ENCODE data around the gene TRAPPC3.
"Not testable (repeated sequence)": the region's sequence is repeated elsewhere in the genome, so short reads cannot be mapped to it uniquely, and the experiment has no call there.

The TRAPPC3 gene

DNA sequence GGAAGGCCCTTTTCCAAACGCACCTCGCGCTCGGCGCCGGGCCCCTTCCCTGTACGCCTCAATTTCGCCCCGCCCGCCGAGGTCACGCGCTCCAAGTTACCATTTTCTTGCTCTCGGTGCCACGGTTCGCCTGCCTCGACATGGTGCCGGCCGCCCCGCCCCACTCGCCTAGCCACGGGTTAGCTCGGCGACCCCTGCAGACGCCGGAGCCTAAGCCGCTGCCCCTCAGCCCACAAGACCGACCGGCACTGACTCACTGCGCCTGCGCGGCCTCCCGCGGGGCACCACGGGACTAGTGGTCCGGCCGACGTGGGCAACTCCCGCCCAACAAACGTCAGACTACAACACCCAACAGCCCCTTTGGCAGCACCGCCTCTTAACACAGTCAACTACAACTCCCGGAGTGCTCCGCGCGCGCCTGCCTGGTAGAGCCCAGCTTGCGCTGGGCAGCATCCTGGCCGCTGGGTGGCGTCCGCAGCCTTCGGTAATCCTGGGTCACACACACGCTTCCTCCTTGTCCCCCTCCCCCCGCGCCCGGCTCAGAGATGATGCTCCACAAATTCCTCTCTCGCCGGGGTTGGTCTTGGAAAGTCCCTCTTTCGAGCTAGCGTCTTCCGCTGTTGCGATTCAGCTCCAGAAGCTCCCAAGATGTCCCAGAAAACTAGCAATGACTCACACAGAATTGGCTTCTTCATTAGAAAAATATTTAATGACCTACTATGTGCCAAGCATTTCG lies at the start of gene TRAPPC3:
Gene TRAPPC3 (minus strand): TSS at position 250 of the 736 bp plus-strand sequence. CDS start 108 bp downstream, at position 142.
- peak; percentile 99 for DNase-seq (ENCODE audit: low spot score)

DNA sequence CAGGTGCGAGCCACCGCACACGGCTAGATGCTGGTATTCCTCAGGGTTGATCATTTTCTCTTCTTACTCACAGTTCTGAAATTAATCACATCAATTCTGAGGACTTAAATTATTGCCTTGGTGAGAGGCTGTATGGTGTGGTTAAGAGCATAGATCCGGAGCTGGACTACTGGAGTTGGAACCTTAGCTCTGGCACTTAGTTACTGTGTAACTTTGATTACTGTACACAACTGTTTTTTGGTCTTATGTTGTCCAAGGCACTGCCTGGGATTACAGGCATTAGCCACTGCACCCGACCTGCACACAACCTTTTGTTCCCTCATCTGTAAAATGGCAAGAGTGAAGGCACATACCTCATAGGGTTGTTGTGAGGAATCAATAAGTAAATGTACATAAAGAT lies 49.4 kb upstream of the TRAPPC3 start:
- no peak for DNase-seq (ENCODE audit: low spot score)

- DNase-seq (ENCODE audit: low spot score): not testable (repeated sequence)
These were observed 47.5 kb upstream of the TRAPPC3 start for GRCh38 chr1:36196805-36197204.

DNA sequence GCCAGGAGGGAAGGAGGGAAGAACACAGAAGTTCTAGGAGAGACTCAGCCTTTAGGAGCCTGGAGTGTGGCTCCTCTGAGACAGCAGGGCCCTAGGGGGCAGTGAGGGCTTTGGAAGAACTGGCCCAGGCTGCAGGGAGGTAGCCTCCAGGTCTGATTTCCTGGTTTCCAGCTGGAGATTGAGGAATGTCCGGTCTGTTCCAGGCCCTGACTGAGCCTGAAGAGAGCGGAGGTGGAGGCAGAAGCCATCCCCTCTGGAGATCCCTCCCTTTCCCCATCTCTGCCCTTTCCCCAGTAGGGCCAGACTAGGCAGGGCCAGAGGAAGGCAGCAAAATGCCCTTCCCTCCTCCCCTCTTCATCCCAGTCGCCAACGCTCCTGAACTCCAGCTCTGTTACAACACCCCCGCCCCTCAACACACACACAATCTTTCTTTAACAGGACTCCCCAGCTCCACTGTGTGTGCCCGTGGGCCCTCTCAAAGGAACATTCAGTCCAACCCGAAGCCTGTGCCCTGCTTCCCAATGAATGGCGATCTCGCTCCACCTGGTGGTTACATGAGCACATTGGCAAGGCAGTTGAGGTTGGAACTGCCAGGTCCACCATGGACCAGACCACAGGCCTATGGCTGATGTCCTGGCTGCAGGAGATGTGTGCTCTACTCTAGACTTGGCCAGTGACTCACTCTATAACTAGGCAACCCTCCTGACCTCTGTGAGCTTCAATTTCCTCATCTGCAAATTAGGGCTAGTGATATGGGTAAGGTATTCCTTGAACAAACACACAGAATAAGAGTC lies 38.7 kb upstream of the TRAPPC3 start:
- peak; percentile 85 for DNase-seq (ENCODE audit: low spot score)

DNA sequence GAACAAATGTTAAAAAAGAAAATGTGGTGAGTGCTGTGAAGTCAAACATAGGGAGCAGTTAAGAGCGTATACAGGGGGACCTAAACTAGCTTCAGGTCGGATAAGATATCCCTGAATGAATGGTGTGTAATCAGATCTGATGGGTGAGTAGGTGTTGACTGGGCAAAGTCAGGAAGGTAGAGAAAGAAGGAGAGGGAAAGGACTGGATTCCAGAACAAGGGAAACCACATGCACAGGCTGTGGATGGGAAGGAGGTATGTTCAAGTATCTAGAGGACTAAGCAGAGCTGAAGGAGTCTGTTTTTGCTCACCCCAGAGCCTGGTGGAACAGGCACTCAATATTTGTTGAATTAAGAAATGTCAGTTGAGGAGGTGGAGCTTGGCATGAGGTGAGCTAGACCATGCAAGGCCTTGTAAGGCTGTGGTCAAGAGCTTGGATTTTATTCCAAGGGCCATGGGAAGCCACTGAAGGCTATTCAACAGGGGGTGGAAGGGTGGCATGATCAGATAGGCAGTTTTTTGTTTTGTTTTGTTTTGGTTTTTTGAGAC lies 34.1 kb upstream of the TRAPPC3 start:
- DNase-seq (ENCODE audit: low spot score): no peak

- DNase-seq (ENCODE audit: low spot score): no peak
These were observed 33.4 kb upstream of the TRAPPC3 start for GRCh38 chr1:36182734-36183133.

- no peak for DNase-seq (ENCODE audit: low spot score)
These were observed 29.9 kb upstream of the TRAPPC3 start for GRCh38 chr1:36179220-36179600.

- no peak for DNase-seq (ENCODE audit: low spot score)
These were observed 29.4 kb upstream of the TRAPPC3 start for GRCh38 chr1:36178471-36179219.

DNA sequence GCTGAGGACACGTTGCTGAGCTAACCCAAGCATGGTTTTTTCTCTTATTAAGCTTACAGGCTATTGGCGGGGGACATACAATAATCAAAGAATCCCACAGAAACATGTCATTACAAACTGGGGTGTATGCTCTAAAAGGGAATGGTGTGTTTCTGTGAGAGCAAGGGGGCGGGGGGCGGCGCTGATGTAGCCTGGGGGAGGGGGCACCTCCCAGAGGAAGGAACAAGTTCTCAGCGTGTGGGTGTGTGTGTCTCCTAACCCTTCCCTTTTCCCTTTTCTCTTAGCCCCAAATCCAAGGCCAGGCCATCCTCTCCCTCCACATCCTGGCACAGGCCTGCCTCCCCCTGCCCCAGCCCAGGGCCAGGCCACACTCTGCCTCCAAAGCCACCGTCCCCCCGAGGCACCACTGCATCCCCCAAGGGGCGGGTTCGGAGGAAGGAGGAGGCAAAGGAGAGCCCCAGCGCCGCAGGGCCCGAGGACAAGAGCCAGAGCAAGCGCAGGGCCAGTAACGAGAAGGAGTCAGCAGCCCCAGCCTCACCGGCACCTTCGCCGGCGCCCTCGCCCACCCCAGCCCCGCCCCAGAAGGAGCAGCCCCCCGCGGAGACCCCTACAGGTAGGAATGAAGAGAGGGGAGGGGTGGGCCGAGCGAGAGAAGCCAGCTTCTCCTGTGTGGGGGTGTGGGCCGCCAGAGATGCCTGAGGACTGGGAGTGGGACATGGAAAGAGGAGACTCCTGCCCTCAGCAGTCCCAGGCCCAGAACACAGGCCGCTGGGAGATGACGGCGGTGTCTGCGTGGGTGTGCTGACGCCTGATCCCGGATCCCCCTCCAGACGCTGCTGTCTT lies 28.5 kb upstream of the TRAPPC3 start:
- no peak for DNase-seq (ENCODE audit: low spot score)

DNA sequence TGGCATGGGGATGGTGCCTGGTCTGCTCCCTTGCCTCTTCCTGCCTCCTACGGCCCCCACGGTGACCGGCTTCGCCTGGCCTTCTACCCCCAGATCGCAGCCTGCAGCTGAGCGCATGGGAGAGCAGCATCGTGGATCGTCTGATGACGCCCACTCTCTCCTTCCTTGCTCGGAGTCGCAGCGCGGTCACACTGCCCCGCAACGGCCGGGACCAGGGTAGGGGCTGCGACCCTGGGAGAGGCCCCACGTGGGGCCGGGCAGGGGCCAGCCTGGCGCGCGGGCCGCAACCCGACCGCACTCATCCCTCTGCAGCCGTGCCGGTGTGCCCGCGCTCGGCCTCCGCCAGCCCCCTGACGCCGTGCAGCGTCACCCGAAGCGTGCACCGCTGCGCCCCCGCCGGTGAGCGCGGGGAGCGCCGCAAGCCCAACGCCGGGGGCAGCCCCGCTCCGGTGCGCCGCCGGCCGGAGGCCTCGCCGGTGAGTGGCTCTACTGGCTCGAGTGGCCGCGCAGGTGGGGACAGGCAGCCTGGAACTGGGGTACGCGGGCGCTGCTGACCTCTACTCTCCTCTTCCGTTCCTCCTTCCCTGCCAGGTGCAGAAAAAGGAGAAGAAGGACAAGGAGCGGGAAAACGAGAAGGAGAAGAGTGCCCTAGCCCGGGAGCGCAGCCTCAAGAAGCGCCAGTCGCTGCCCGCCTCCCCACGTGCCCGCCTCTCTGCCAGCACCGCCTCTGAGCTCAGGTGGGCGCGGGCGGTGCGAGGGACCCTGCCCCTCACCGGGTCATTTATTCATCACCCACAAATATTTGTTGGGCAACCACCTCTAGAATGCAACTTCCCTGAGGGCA lies 27.0 kb upstream of the TRAPPC3 start:
- no peak for DNase-seq (ENCODE audit: low spot score)

DNA sequence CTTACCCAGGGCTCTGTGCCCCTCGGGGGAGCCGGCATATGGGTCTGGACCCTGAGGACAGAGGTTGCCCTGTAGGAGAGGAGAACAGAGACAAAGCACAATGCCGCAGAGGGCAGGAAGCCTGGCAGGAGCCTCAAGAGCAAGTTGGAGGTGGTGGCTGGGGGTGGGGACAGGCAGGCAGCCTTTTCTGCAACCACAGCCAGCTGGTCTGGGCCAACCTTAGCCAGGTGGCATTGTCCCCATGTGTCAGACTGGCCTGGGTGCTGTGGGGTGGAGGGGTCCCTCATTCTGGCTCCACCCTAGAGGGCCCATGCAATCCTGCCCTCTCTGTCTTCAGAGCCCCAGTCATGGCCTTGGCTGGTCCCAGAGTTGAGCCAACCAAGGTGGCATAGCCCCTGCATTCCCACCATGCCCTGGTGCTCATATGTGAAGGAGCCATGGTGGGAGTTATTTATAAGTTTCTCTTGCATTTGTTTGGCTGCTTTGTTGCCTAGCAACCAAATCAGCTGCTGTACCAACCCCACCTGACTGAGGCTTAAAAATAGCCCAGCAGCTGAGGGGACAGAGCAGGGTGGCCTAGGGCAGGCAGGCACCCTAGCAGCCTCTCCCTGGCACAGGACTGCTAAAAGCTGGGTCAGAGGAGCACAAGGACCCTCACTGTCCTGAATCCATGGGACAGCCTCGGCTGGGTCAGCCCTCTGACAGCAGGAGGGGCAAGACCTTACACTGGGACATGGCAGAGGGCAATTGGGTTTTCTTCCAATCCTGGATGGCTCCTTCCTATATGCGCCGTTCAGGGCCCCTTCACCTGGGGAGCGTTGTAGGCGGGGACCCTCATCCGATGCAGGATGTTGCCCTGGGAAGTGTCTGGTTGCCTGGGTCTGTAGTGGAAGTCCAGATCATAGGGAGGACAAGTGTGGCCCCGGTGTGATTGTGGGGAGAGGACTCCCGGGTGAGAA lies 26.1 kb upstream of the TRAPPC3 start:
- no peak for DNase-seq (ENCODE audit: low spot score)

DNA sequence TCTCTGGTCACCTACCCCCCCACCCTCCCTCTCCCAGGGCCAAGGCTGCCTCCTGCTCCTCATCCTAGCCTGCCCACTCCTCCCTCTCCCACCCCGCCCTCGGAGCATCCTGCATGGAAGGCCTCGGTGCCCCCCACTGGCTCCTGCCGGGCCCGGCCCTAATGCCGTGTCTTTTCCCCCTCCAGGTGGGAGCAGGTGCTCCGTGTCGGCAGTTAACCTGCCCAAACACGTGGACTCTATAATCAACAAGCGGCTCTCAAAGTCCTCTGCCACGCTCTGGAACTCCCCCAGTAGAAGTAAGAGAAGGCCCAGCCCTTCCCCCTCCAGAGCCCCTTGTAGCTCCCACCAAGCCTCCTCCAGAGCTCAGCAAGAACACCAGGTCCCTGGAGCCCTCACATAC lies 25.4 kb upstream of the TRAPPC3 start:
- DNase-seq (ENCODE audit: low spot score): no peak

GRCh38 chr1:36172983-36173382 lies 23.7 kb upstream of the TRAPPC3 start:
- DNase-seq (ENCODE audit: low spot score): no peak

GRCh38 chr1:36172017-36172747 lies 22.9 kb upstream of the TRAPPC3 start:
- no peak for DNase-seq (ENCODE audit: low spot score)

- no peak for DNase-seq (ENCODE audit: low spot score)
These were observed 21.5 kb upstream of the TRAPPC3 start for GRCh38 chr1:36170643-36171412.

DNA sequence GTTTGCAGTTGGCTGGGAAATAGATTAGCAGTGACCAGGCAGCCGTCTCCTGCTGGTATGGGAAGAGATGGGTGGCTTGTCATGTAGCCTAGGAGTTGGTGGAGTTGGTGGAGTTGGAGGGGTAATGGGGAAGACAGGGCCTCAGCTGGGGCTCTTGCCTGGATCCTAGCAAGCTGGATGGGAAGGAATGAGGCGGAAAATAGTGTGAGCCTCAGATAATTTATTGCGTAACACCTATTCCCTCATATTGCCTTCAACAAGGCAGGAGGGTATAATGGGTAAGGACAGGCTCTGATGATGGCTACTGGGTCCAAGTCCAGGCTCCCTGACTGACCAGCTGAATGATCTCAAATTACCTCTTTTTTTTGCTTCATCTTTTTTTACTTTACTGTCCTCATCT lies 19.2 kb upstream of the TRAPPC3 start:
- no peak for DNase-seq (ENCODE audit: low spot score)

DNA sequence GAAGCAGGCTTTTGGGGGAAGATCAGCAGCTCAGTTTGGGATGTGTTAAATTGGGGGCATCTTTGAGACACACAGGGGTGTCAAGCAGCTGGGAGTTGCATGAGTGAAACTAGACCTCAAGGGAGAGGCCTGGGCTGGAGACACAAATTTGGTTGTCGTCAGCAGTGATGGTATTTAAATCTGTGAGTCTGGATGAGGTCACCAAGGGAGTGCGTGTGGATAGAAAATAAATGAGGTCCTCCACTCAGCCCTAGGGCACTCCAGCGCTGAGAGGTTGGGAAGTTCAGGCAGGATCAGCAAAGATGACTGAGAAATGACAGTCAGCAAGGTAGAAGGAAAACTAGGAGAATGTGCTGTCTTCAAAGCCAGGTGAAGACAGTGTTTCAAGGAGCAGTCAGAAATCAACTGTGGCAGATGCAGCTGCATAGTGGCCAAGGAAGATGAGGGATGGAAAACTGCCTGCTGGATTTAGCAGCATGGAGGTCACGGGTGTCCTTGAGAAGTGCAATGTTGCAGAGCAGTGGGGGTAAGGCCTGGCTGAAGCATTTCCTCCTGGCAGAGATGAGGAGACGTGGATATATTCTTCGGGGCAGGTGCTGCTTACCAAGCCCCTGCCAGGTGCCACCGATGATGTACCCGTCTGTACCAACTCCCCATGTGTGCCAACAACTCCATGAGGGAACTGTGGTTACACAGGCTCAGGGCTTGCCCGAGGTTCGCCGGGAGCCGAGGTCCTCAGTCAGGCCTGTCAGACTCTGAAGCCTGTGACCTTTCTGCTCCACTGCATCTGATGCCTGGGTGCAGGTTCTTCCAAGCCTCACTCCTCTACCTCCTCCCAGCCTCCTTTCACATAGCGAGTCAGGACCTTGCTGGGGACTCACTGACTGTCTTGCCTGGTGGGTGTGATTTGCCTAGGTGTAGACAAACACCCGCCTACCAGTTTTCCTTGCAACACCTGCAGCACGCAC lies 17.9 kb upstream of the TRAPPC3 start:
- DNase-seq (ENCODE audit: low spot score): no peak
